Thyroid gland (tissue), 4 donors: ENCODE data around the gene OR52I1.

Source experiments
- POLR2A ChIP-seq, 2 donors: fragments of 450-650 bp; IDR thresholded peaks; one replicate each; pipeline ENCODE4 v1.6.1; 2017; ENCODE audit warnings: antibody characterized with exemption in 2 of 2, mild to moderate bottlenecking in 2 of 2, moderate library complexity in 1 of 2
- TF ChIP-seq, protein P1 (sequence below), 6 experiments: fragments of 200-600 bp in 3 of 6; fragments of 450-650 bp in 3 of 6; sonication (generic) in 3 of 6; IDR thresholded peaks; one replicate each; pipeline ENCODE4 v1.5.1; 2016 to 2019; ENCODE audit warnings: antibody characterized with exemption in 6 of 6, mild to moderate bottlenecking in 2 of 6, inconsistent platforms in 1 of 6, moderate library complexity in 1 of 6

DNA sequence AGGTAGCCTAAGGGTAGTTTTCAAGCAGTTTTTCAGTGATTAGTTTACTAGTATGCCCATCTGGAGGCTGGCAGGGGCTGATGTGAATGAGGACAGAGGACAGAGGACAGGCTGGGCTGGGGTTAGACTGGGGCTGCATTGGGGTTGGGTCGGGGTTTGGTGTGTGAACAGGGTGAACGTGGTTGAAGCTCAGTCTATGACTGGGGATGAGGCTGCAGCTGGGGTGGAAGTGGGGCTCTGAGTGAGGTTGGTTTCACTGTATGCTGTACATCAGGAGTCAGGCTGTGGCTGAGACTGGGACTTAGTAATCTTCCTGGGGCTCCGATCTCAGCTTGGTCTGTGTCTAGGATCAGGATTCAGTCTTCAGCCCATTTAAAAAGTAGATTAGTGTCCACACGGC, 50.4 kb downstream of the OR52I1 start:
- TF ChIP-seq, protein P1, sequence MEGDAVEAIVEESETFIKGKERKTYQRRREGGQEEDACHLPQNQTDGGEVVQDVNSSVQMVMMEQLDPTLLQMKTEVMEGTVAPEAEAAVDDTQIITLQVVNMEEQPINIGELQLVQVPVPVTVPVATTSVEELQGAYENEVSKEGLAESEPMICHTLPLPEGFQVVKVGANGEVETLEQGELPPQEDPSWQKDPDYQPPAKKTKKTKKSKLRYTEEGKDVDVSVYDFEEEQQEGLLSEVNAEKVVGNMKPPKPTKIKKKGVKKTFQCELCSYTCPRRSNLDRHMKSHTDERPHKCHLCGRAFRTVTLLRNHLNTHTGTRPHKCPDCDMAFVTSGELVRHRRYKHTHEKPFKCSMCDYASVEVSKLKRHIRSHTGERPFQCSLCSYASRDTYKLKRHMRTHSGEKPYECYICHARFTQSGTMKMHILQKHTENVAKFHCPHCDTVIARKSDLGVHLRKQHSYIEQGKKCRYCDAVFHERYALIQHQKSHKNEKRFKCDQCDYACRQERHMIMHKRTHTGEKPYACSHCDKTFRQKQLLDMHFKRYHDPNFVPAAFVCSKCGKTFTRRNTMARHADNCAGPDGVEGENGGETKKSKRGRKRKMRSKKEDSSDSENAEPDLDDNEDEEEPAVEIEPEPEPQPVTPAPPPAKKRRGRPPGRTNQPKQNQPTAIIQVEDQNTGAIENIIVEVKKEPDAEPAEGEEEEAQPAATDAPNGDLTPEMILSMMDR (IDR thresholded peaks at IDR 0.05), result no peak
- TF ChIP-seq POLR2A (IDR thresholded peaks at IDR 0.05), result no peak
